GM12878 (cell line): Measurements from ENCODE around the gene FER1L5. TPM values are rescaled to one million over a fixed set of nuclear protein-coding genes. Genes with fewer than 3 reads are reported as not detected.
A peak's percentile ranks its signal among the peaks of the same experiment; 100 is the strongest.

ENCODE experiments used
- ATAC-seq: fragments of 200-7000 bp; cut with Tn5 transposase; 3 replicates; pipeline ENCODE4 v1.9.1; 2020; ENCODE audit warnings: mild to moderate bottlenecking, moderate library complexity
- BruUV-seq: library from RNA; stranded (reverse); fragments of 400-500 nt; replicated peaks from 2 replicates; lab custom pipeline; 2021; lab: Mats Ljungman, UMichigan
- CTCF ChIA-PET: fragments of 300-600 bp; sonication (Branson Sonifier 250); formaldehyde crosslinking; extraction: SDS; loops from one replicate; lab custom pipeline; 2021; ENCODE audit warnings: inconsistent platforms; lab: Yijun Ruan, JAX
- POLR2A ChIA-PET: fragments of 350-600 bp; formaldehyde crosslinking; extraction: SDS; loops from one replicate; lab custom pipeline; 2021; ENCODE audit warnings: inconsistent platforms; lab: Charles Lee
- RAD21 ChIA-PET: fragments of 300-600 bp; sonication (Branson Sonifier 250); formaldehyde crosslinking; loops from one replicate; lab custom pipeline; 2023; ENCODE audit warnings: antibody characterized with exemption; ENCODE audit not compliant: unreplicated experiment; lab: Charles Lee
- SMC1A ChIA-PET: fragments of 300-600 bp; sonication (Branson Sonifier 250); formaldehyde crosslinking; loops from one replicate; lab custom pipeline; 2023; ENCODE audit not compliant: unreplicated experiment, uncharacterized antibody; lab: Charles Lee
- DNase-seq: peaks from one replicate; pipeline ENCODE4 v3.0.0-alpha.2; 2011; ENCODE audit warnings: low read depth, low spot score
- FAIRE-seq: peaks from 3 replicates; lab custom pipeline; 2011; peaks lifted over from hg19 to GRCh38; lab: Jason Lieb, UNC
- H2AFZ ChIP-seq: 2 replicates; pipeline ENCODE4 v1.6.0; 2011; ENCODE audit warnings: low read depth, low read length, control low read depth; ENCODE audit not compliant: control insufficient read depth
- H3K27ac ChIP-seq: 2 replicates; pipeline ENCODE4 v1.5.1; 2011; ENCODE audit warnings: control low read depth; ENCODE audit not compliant: control insufficient read depth, insufficient read depth
- H3K27me3 ChIP-seq, 2 experiments: replicated peaks in 1 of 2; 2 replicates each; pipeline versions ENCODE4 v1.6.0 to v1.6.1; 2011; ENCODE audit warnings: low read length in 1 of 2; ENCODE audit not compliant: control insufficient read depth in 2 of 2, insufficient read depth in 2 of 2
- H3K36me3 ChIP-seq, 2 experiments: 2 replicates each; pipeline ENCODE4 v1.5.1; 2011; ENCODE audit warnings: low read length in 1 of 2; ENCODE audit not compliant: control insufficient read depth in 2 of 2, insufficient read depth in 2 of 2
- H3K4me1 ChIP-seq: 2 replicates; pipeline ENCODE4 v1.6.1; 2011; ENCODE audit warnings: mild to moderate bottlenecking, low read length, moderate library complexity, mixed read lengths; ENCODE audit not compliant: control insufficient read depth, insufficient read depth
- H3K4me2 ChIP-seq: 2 replicates; pipeline ENCODE4 v1.6.0; 2011; ENCODE audit warnings: control low read depth; ENCODE audit not compliant: control insufficient read depth, insufficient read depth
- H3K4me3 ChIP-seq: fragments of 200-600 bp; sonication (generic); 2 replicates; pipeline ENCODE4 v1.5.1; 2016
- H3K79me2 ChIP-seq: 2 replicates; pipeline ENCODE4 v1.6.0; 2011; ENCODE audit warnings: low read length; ENCODE audit not compliant: control insufficient read depth, insufficient read depth
- H3K9ac ChIP-seq: 2 replicates; pipeline ENCODE4 v1.8.0; 2011; ENCODE audit warnings: low read length, control low read depth, mixed read lengths; ENCODE audit not compliant: control insufficient read depth, insufficient read depth
- H3K9me3 ChIP-seq: replicated peaks from 3 replicates; pipeline ENCODE4 v1.5.1; 2011; ENCODE audit warnings: mild to moderate bottlenecking, low read length; ENCODE audit not compliant: control insufficient read depth, insufficient read depth
- H4K20me1 ChIP-seq: 2 replicates; pipeline ENCODE4 v1.6.0; 2011; ENCODE audit not compliant: control insufficient read depth, insufficient read depth
- ATF7 ChIP-seq: fragments of 450-650 bp; IDR thresholded peaks from 2 replicates; pipeline ENCODE4 v1.6.1; 2016; ENCODE audit warnings: low read depth, mild to moderate bottlenecking
- CBFB ChIP-seq: IDR thresholded peaks from 2 replicates; pipeline ENCODE4 v1.6.1; 2016; ENCODE audit warnings: antibody characterized with exemption, low read depth
- EP300 ChIP-seq, 2 experiments: fragments of 150-350 bp in 1 of 2; IDR thresholded peaks; 2 replicates each; pipeline ENCODE4 v1.6.1; 2011 to 2012; ENCODE audit warnings: low read depth in 2 of 2, low read length in 2 of 2, borderline replicate concordance in 1 of 2, improper control_type of control experiment in 1 of 2, inconsistent platforms in 1 of 2; ENCODE audit not compliant: control insufficient read depth in 1 of 2
- ESRRA ChIP-seq: IDR thresholded peaks from 2 replicates; pipeline ENCODE4 v1.6.1; 2012; ENCODE audit warnings: mild to moderate bottlenecking, low read length, improper control_type of control experiment
- FOS ChIP-seq: IDR thresholded peaks from 3 replicates; pipeline ENCODE4 v1.6.1; 2011; ENCODE audit warnings: borderline replicate concordance; ENCODE audit not compliant: insufficient read length; ENCODE audit errors: extremely low read depth
- IKZF1 ChIP-seq: fragments of 450-650 bp; conservative IDR thresholded peaks from 2 replicates; pipeline ENCODE4 v1.6.1; 2017; ENCODE audit warnings: antibody characterized with exemption, mild to moderate bottlenecking
- IKZF2 ChIP-seq, 2 experiments: fragments of 450-650 bp; IDR thresholded peaks; 2 replicates each; pipeline ENCODE4 v1.6.1; 2017; ENCODE audit warnings: mild to moderate bottlenecking in 2 of 2, moderate library complexity in 2 of 2
- JUNB ChIP-seq: IDR thresholded peaks from 2 replicates; pipeline ENCODE4 v1.6.1; 2016; ENCODE audit warnings: antibody characterized with exemption, mild to moderate bottlenecking
- MTA3 ChIP-seq: IDR thresholded peaks from 2 replicates; pipeline ENCODE4 v1.6.1; 2012; ENCODE audit warnings: low read length, inconsistent platforms, borderline replicate concordance
- MXI1 ChIP-seq: fragments of 150-350 bp; IDR thresholded peaks from 2 replicates; pipeline ENCODE4 v1.6.1; 2011; ENCODE audit warnings: low read depth, mild to moderate bottlenecking, inconsistent platforms, low read length, improper control_type of control experiment
- NFIC ChIP-seq: IDR thresholded peaks from 2 replicates; pipeline ENCODE4 v1.6.1; 2012; ENCODE audit warnings: low read depth, mild to moderate bottlenecking, inconsistent platforms, low read length, moderate library complexity
- PAX5 ChIP-seq: IDR thresholded peaks from 2 replicates; pipeline ENCODE4 v1.6.1; 2011; ENCODE audit warnings: low read depth, low read length, borderline replicate concordance
- RBBP5 ChIP-seq: fragments of 200-600 bp; sonication (generic); conservative IDR thresholded peaks from 2 replicates; pipeline ENCODE4 v1.6.1; 2016
- SMC3 ChIP-seq: IDR thresholded peaks from 2 replicates; pipeline ENCODE4 v1.6.1; 2011; ENCODE audit warnings: low read length, improper control_type of control experiment, borderline replicate concordance
- TAF1 ChIP-seq: IDR thresholded peaks from 2 replicates; pipeline ENCODE4 v1.6.1; 2011; ENCODE audit warnings: mild to moderate bottlenecking, low read depth, low read length, borderline replicate concordance
- TCF12 ChIP-seq: IDR thresholded peaks from 2 replicates; pipeline ENCODE4 v1.6.1; 2011; ENCODE audit warnings: low read depth, mild to moderate bottlenecking, low read length
- YY1 ChIP-seq: IDR thresholded peaks from 2 replicates; pipeline ENCODE4 v1.6.1; 2011; ENCODE audit warnings: low read depth, mild to moderate bottlenecking, low read length
- WGBS: methylation state at CpG from one replicate; pipeline ENCODE4 v1.1.6; 2016; ENCODE audit warnings: low lambda C conversion rate; ENCODE audit not compliant: insufficient replicate concordance, insufficient coverage; ENCODE audit errors: missing lambda C conversion rate; 5-methylcytosine and 5-hydroxymethylcytosine counted together
- in situ Hi-C: fragments of 300-500 bp; cut with MboI; formaldehyde crosslinking; loops from 9 replicates; pipeline ENCODE4 v1.14.3; 2018; ENCODE audit warnings: mixed read lengths
- intact Hi-C: fragments of 100-400 bp; cut with micrococcal nuclease; formaldehyde crosslinking; loops from one replicate; pipeline ENCODE4 v1.14.2; 2022; ENCODE audit not compliant: unreplicated experiment
- polyA plus RNA-seq, 11 experiments: library from polyadenylated mRNA; depleted of rRNA in 4 of 11; unstranded in 6 of 11; stranded (reverse) in 5 of 11; fragments of >200 nt; fragmentation: Nextera tagmentation in 4 of 11; fragmentation: Illumina TruSeq in 1 of 11; extraction: Ambion mirVana in 4 of 11; extraction: Trizol in 1 of 11; gene quantifications; 1 replicate in 1 of 11; 2 replicates in 10 of 11; pipeline versions ENCODE4 v1.2.1 to v1.2.3, GENCODE V29; 2011 to 2016; ENCODE audit warnings: inconsistent platforms in 2 of 11, missing spikeins in 2 of 11, low read depth in 1 of 11
- total RNA-seq, 4 experiments: library from RNA; depleted of rRNA in 3 of 4; stranded (reverse); fragments of >200 nt in 3 of 4; fragmentation: Illumina TruSeq in 1 of 4; extraction: Trizol in 1 of 4; gene quantifications; 2 replicates each; pipeline versions ENCODE4 v1.2.1 to v1.2.3, GENCODE V29; 2013 to 2021
- TF ChIP-seq, protein P1 (sequence below): IDR thresholded peaks from 2 replicates; pipeline ENCODE4 v1.6.1; 2011; ENCODE audit warnings: borderline replicate concordance, low read depth, mild to moderate bottlenecking, moderate library complexity, low read length; ENCODE audit not compliant: insufficient read depth, poor library complexity, severe bottlenecking
- TF ChIP-seq, protein P2 (sequence below), 3 experiments: IDR thresholded peaks in 2 of 3; conservative IDR thresholded peaks in 1 of 3; 2 replicates each; pipeline ENCODE4 v1.5.1; 2011; ENCODE audit warnings: low read depth in 3 of 3, low read length in 3 of 3, mild to moderate bottlenecking in 3 of 3, control low read depth in 2 of 3, moderate library complexity in 2 of 3, inconsistent platforms in 1 of 3, mixed read lengths in 1 of 3; ENCODE audit not compliant: control insufficient read depth in 2 of 3, insufficient read depth in 1 of 3; ENCODE audit errors: extremely low read depth in 1 of 3

FER1L5 gene
- total and polyA plus RNA-seq, 10 of the 15 experiments (the other 5 are each of a cell fraction or from before 2014, with no cell fraction given), result not detected

DNA sequence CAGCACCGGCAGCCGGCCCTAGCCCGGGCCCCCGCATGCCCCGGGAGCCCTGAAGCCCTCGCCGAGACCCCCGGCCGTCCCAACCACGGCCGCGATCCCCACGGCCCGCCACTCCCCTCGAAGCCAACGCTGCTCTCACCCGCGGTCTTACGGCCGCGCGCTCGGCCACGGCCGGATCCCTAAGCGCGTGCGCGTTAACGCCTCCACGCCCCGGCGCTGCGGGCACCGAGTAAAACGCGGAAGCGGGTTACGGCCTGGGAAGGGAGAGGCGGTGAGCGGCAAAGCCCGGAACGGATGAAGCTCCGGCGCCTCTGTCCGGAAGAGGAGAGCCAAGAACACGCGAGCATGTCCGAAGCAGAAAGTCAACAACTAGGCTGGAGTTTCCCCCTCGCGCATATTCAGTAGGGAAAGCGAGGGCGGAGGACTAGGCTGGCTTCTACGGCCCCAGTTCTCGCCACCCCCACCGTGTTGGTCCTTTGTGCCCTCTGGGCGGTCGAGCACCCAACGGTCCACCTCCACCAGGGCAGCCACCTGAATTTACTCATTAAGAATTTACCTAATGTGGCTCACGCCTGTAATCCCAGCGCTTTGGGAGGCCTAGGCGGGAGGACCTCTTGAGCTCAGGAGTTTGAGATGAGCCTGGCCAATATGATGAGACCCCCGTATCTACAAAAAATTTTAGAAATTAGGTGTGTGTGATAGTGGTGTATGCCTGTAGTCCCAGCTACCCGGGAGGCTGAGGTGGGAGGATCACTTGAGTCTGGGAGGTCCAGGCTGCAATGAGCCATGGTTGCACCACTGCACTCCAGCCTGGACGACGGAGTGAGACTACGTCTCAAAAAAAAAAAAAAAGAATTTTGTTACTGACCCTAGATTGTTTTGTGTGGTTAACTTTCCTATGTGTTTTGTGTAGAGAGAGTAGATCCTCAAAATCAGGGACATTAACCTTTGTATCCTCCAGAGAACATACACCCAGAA is 4.1 kb upstream of the FER1L5 start, which contains the start of gene KANSL3:
Gene KANSL3 (minus strand): TSS at position 169 of the 978 bp plus-strand sequence. CDS start 1,177 bp downstream, outside the sequence.
- H3K4me3 ChIP-seq, result peak within 1 kb of the TSS; percentile 89
- no peaks in the 10 kb centered on the region for H3K27me3 ChIP-seq
- no peaks in the 10 kb centered on the region for H4K20me1 ChIP-seq
- 8% methylated on average over 55 of the region's 67 CpGs for WGBS
- no TSS peak for BruUV-seq
- peak within 1 kb of the TSS; percentile 94 for H3K9ac ChIP-seq
- peak within 1 kb of the TSS; percentile 96 for H3K4me2 ChIP-seq
- intact Hi-C loops (loop anchor here (1.0 to 5.0 kb wide), 3 partner anchors 122 to 229 kb away; partner anchors contain the start of gene CNNM4), in situ Hi-C loops (no loop called here)
- peak within 1 kb of the TSS; percentile 98 for H2AFZ ChIP-seq
- no peaks in the 10 kb centered on the region; the same call in 1 of the 2 replicates for H3K4me1 ChIP-seq
- CTCF ChIA-PET, result interaction anchor here (0.6 to 3.1 kb wide), 6 partner anchors 15 to 245 kb away, joined by 3 to 25 read pairs (median 3); partner anchors contain the start of gene CNNM4
- DNase-seq (peak; percentile 64), ATAC-seq (peak; percentile 76), FAIRE-seq (peak; percentile 88)
- SMC1A ChIA-PET, result interaction anchor here (0.9 to 1.0 kb wide), 2 partner anchors 26 to 124 kb away, joined by 3 read pairs; no protein-coding TSS in a partner anchor
- peaks cover 0 to 4% of the 10 kb centered on the region in 2 experiments; a peak in 2 of 4 replicates for H3K36me3 ChIP-seq
- no peaks in the 10 kb centered on the region for H3K9me3 ChIP-seq
- RAD21 ChIA-PET, result interaction anchor here (0.5 to 2.3 kb wide), 6 partner anchors 120 to 261 kb away, joined by 3 to 12 read pairs (median 4); partner anchors contain the start of genes ANKRD39, CNNM3 and CNNM4
- peak within 1 kb of the TSS; percentile 84 for H3K27ac ChIP-seq
- peaks cover 28% of the 10 kb centered on the region for H3K79me2 ChIP-seq
- POLR2A ChIA-PET, result interaction anchor here (0.5 to 2.3 kb wide), 7 partner anchors 10 to 371 kb away, joined by 3 to 10 read pairs (median 6); no protein-coding TSS in a partner anchor
- TF ChIP-seq FOS (no peak), MTA3 (no peak), ATF7 (0 out of 2 replicates have a peak, but pooled peaks have one; percentile 15), CBFB (peak; percentile 84), JUNB (no peak), TAF1 (peak; percentile 73; the same call in 1 of the 2 replicates), SMC3 (peak; percentile 22; the same call in 1 of the 2 replicates), TCF12 (0 out of 2 replicates have a peak, but pooled peaks have one; percentile 38), MXI1 (peak; percentile 91; the same call in 1 of the 2 replicates), IKZF1 (peak; percentile 86), EP300 (IDR thresholded peaks at IDR 0.05; ENCODE audit: borderline replicate concordance in 1 of 2, control insufficient read depth in 1 of 2, low read depth in 2 of 2, low read length in 2 of 2) (peak in 1 of 2 experiments; percentile 66; a peak in 1 of 4 replicates), IKZF2 (IDR thresholded peaks at IDR 0.05) (peak; percentile 64 to 70; a peak in 3 of 4 replicates), YY1 (peak; percentile 95), RBBP5 (no peak), PAX5 (peak; percentile 74), ESRRA (peak; percentile 93), NFIC (no peak)
- TF ChIP-seq, protein P1, sequence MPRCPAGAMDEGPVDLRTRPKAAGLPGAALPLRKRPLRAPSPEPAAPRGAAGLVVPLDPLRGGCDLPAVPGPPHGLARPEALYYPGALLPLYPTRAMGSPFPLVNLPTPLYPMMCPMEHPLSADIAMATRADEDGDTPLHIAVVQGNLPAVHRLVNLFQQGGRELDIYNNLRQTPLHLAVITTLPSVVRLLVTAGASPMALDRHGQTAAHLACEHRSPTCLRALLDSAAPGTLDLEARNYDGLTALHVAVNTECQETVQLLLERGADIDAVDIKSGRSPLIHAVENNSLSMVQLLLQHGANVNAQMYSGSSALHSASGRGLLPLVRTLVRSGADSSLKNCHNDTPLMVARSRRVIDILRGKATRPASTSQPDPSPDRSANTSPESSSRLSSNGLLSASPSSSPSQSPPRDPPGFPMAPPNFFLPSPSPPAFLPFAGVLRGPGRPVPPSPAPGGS, result peak; percentile 45
- TF ChIP-seq, protein P2, sequence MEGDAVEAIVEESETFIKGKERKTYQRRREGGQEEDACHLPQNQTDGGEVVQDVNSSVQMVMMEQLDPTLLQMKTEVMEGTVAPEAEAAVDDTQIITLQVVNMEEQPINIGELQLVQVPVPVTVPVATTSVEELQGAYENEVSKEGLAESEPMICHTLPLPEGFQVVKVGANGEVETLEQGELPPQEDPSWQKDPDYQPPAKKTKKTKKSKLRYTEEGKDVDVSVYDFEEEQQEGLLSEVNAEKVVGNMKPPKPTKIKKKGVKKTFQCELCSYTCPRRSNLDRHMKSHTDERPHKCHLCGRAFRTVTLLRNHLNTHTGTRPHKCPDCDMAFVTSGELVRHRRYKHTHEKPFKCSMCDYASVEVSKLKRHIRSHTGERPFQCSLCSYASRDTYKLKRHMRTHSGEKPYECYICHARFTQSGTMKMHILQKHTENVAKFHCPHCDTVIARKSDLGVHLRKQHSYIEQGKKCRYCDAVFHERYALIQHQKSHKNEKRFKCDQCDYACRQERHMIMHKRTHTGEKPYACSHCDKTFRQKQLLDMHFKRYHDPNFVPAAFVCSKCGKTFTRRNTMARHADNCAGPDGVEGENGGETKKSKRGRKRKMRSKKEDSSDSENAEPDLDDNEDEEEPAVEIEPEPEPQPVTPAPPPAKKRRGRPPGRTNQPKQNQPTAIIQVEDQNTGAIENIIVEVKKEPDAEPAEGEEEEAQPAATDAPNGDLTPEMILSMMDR (IDR thresholded peaks at IDR 0.05 in 2 of 3, conservative IDR thresholded peaks at IDR 0.05 in 1 of 3; ENCODE audit: control insufficient read depth in 2 of 3, extremely low read depth in 1 of 3, insufficient read depth in 1 of 3, low read depth in 3 of 3, low read length in 3 of 3), result no peak
